Fibroblast of lung (primary cell): Measurements from ENCODE around the gene ZNF598. TPM values are rescaled to one million over a fixed set of nuclear protein-coding genes. Genes with fewer than 3 reads are reported as not detected.
"Not testable (repeated sequence)": the region's sequence is repeated elsewhere in the genome, so short reads cannot be mapped to it uniquely, and the experiment has no call there.

Experiments used
- DNase-seq, 2 donors: peaks; one replicate each; pipeline versions ENCODE4 v3.0.0 to v3.0.0-alpha.2; 2010; ENCODE audit warnings: low read depth in 2 of 2
- H2AFZ ChIP-seq: 2 replicates; pipeline ENCODE4 v1.5.1; 2012; ENCODE audit warnings: low read length, control low read depth, inconsistent platforms
- H3K27ac ChIP-seq: 2 replicates; pipeline ENCODE4 v1.5.1; 2011; ENCODE audit warnings: low read length, control low read depth; ENCODE audit not compliant: insufficient read depth
- H3K27me3 ChIP-seq: 2 replicates; pipeline ENCODE4 v1.5.1; 2011; ENCODE audit warnings: mild to moderate bottlenecking, low read length; ENCODE audit not compliant: control insufficient read depth, insufficient read depth
- H3K36me3 ChIP-seq: 2 replicates; pipeline ENCODE4 v1.5.1; 2011; ENCODE audit warnings: low read length; ENCODE audit not compliant: control insufficient read depth, insufficient read depth
- H3K4me1 ChIP-seq: 2 replicates; pipeline ENCODE4 v1.5.1; 2011; ENCODE audit warnings: low read length; ENCODE audit not compliant: control insufficient read depth, insufficient read depth; ENCODE audit errors: extremely low read depth
- H3K4me2 ChIP-seq: 2 replicates; pipeline ENCODE4 v1.5.1; 2011; ENCODE audit warnings: low read length, control low read depth; ENCODE audit not compliant: insufficient read depth; ENCODE audit errors: extremely low read depth
- H3K4me3 ChIP-seq, 4 experiments: fragments of 200-600 bp in 1 of 4; sonication (generic) in 1 of 4; replicated peaks in 1 of 4; 2 replicates each; pipeline ENCODE4 v1.5.1; 2011 to 2016; ENCODE audit warnings: low read length in 4 of 4, low read depth in 3 of 4, mild to moderate bottlenecking in 3 of 4, control low read depth in 2 of 4, inconsistent platforms in 1 of 4, mixed read lengths in 1 of 4; ENCODE audit not compliant: insufficient read depth in 1 of 4; ENCODE audit errors: control extremely low read depth in 1 of 4
- H3K79me2 ChIP-seq: 2 replicates; pipeline ENCODE4 v1.5.1; 2012; ENCODE audit warnings: mild to moderate bottlenecking, low read length, inconsistent platforms; ENCODE audit not compliant: control insufficient read depth, insufficient read depth
- H3K9ac ChIP-seq: 2 replicates; pipeline ENCODE4 v1.5.1; 2011; ENCODE audit warnings: mild to moderate bottlenecking, low read length, control low read depth; ENCODE audit not compliant: insufficient read depth
- H3K9me3 ChIP-seq: 2 replicates; pipeline ENCODE4 v1.5.1; 2012; ENCODE audit warnings: low read depth, low read length; ENCODE audit not compliant: control insufficient read depth, insufficient read depth
- H4K20me1 ChIP-seq: 2 replicates; pipeline ENCODE4 v1.5.1; 2011; ENCODE audit warnings: low read length; ENCODE audit not compliant: control insufficient read depth, insufficient read depth; ENCODE audit errors: extremely low read depth
- EZH2 ChIP-seq: IDR thresholded peaks from 2 replicates; pipeline ENCODE4 v1.5.1; 2012; ENCODE audit warnings: low read length, control low read depth, mild to moderate bottlenecking; ENCODE audit errors: missing control alignments
- polyA plus RNA-seq, 2 donors: library from polyadenylated mRNA; depleted of rRNA in 1 of 2; stranded (reverse) in 1 of 2; unstranded in 1 of 2; fragments of >200 nt; gene quantifications; 2 replicates each; pipeline ENCODE4 v1.2.1, GENCODE V29; 2011 to 2012; ENCODE audit warnings: missing spikeins in 1 of 2
- total RNA-seq: library from RNA; depleted of rRNA; stranded (reverse); fragments of >200 nt; gene quantifications from 2 replicates; pipeline ENCODE4 v1.2.1, GENCODE V29; 2014
- TF ChIP-seq, protein P1 (sequence below), 2 donors: IDR thresholded peaks in 1 of 2; conservative IDR thresholded peaks in 1 of 2; 1 replicate in 1 of 2; 2 replicates in 1 of 2; pipeline ENCODE4 v1.5.1; 2011 to 2012; ENCODE audit warnings: low read length in 2 of 2, control low read depth in 1 of 2, inconsistent platforms in 1 of 2, low read depth in 1 of 2, mild to moderate bottlenecking in 1 of 2

Gene ZNF598
- total and polyA plus RNA-seq, 2 donors (not counting 1 experiment from before 2014, with no cell fraction given) = 11.6 to 18.8 TPM

DNA sequence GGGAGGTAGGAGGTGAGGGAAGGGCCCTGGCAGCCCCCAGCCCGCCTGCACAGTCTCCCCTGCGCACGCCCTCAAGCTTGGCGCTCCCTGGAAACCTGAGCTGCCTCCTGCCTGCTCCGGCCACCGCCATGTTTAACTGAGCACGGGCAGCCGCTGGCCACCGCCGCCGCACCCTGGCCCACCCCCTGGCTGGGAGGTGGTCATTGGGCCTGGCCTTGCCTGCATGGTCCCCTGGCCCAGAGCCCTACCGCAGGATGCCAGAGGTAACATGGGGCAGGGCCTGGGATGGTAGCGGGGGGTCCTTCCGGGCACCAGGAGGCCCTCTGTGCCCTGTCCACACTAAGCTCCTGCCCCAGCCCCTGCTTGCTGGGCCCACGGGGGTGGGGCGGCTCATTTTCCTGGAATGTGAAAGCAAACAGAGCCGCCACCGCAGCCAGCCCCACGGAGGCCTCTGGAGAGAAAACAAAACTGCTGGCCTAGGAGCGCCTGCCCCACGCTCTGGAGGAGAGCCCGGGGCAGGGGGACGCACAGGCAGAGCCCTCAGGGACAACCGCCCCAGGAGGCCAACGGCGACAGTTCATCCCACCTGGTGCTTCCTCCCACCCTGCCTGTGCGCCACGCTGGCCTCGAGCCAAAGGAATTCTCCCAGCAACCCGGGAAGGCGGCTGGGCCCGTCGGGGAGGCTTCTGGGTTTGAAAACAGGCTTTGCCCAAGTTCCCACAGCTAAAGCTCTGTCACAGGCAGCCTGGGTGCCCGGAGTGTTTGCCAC is 26.0 kb upstream of the ZNF598 start:
- Histone ChIP-seq H3K79me2 (peaks cover 19% of the 10 kb centered on the region), H3K4me1 (peaks cover 60% of the 10 kb centered on the region), H3K4me3 (peak overlapping the region in 1 of 4 experiments; percentile 40), H3K9me3 (no peaks in the 10 kb centered on the region), H3K9ac (peak overlapping the region; percentile 73), H4K20me1 (no peaks in the 10 kb centered on the region), H3K27ac (peak overlapping the region; percentile 72), H3K4me2 (peak overlapping the region; percentile 76), H2AFZ (no peak overlapping the region), H3K36me3 (peaks cover 21% of the 10 kb centered on the region), H3K27me3 (no peaks in the 10 kb centered on the region)
- TF ChIP-seq EZH2 = no peak
- TF ChIP-seq, protein P1, sequence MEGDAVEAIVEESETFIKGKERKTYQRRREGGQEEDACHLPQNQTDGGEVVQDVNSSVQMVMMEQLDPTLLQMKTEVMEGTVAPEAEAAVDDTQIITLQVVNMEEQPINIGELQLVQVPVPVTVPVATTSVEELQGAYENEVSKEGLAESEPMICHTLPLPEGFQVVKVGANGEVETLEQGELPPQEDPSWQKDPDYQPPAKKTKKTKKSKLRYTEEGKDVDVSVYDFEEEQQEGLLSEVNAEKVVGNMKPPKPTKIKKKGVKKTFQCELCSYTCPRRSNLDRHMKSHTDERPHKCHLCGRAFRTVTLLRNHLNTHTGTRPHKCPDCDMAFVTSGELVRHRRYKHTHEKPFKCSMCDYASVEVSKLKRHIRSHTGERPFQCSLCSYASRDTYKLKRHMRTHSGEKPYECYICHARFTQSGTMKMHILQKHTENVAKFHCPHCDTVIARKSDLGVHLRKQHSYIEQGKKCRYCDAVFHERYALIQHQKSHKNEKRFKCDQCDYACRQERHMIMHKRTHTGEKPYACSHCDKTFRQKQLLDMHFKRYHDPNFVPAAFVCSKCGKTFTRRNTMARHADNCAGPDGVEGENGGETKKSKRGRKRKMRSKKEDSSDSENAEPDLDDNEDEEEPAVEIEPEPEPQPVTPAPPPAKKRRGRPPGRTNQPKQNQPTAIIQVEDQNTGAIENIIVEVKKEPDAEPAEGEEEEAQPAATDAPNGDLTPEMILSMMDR (conservative IDR thresholded peaks at IDR 0.05 in 1 of 2, IDR thresholded peaks at IDR 0.05 in 1 of 2; ENCODE audit: low read depth in 1 of 2, low read length in 2 of 2) = no peak
- DNase-seq = peak; percentile 85 to 86

DNA sequence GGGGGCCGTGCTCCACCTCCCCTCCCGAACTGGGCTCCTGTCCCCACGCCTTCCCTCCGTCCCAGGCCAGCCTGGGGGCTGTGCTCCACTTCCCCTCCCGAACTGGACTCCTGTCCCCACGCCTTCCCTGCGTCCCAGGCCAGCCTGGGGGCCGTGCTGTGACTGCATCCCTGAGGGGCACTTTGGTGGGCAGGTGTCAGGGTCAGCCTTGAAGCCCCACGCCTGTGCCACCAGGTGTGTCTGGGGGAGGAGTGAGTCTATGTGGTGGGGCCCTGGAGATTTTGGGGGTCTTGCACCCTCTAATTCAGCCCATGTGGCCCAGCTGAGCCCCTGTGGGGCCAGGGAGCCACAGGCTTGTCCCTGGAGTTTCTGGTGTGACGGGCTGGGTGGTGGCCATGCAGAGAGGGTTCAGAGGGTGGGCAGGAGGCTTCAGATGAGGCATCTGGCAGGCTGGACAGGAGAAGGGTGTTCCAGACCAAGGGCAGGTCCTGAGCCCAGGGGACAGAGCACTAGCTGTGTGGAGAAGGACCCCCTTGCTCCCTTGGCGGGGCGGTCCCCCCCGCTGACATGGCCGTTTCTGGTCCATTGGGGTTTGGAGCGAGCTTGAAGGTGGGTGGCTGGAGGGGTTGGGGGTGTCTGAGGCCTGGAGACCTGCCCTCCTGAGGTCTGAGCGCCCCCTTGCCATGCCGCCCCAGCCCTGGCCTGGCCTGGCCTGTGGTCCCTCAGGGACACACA is 25.2 kb upstream of the ZNF598 start:
- H3K27me3 ChIP-seq = no peaks in the 10 kb centered on the region
- DNase-seq = no peak
- peak overlapping the region in 2 of 4 experiments; percentile 17 to 40 for H3K4me3 ChIP-seq
- no peaks in the 10 kb centered on the region for H4K20me1 ChIP-seq
- peak overlapping the region; percentile 73 for H3K9ac ChIP-seq
- H3K4me2 ChIP-seq = peak overlapping the region; percentile 76
- H2AFZ ChIP-seq = no peak overlapping the region
- peaks cover 19% of the 10 kb centered on the region for H3K79me2 ChIP-seq
- H3K4me1 ChIP-seq = peaks cover 53% of the 10 kb centered on the region
- no peaks in the 10 kb centered on the region for H3K9me3 ChIP-seq
- H3K27ac ChIP-seq = peak overlapping the region; percentile 72
- TF ChIP-seq, protein P1 (conservative IDR thresholded peaks at IDR 0.05 in 1 of 2, IDR thresholded peaks at IDR 0.05 in 1 of 2; ENCODE audit: low read depth in 1 of 2, low read length in 2 of 2) = no peak
- no peak for TF ChIP-seq EZH2
- peaks cover 23% of the 10 kb centered on the region for H3K36me3 ChIP-seq

DNA sequence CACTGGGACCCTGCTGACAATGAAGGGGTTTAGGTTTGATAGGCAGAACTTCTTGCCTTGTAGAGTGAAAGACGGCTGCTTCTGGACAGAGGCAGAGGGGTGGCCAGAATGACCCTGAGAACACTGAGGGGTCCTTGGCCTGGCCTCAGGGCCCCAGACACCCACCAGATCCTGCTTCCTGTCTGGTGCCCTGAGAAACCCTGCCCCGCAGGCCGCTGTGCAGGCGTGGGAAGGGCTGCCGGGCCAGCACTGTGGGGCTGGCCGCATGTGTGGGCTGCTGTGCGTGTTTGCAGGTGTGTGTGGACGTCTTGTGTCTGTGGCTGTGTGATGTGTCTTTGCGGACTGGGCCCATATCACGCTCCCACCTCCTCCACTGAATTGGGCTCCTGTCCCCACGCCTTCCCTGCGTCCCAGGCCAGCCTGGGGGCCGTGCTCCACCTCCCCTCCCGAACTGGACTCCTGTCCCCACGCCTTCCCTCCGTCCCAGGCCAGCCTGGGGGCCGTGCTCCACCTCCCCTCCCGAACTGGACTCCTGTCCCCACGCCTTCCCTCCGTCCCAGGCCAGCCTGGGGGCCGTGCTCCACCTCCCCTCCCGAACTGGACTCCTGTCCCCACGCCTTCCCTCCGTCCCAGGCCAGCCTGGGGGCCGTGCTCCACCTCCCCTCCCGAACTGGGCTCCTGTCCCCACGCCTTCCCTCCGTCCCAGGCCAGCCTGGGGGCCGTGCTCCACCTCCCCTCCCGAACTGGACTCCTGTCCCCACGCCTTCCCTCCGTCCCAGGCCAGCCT is 24.5 kb upstream of the ZNF598 start:
- H3K27me3 ChIP-seq, H2AFZ ChIP-seq, H4K20me1 ChIP-seq, H3K9me3 ChIP-seq: not testable (repeated sequence)
- peak in 1 of 2 donors; percentile 45 for DNase-seq
- Histone ChIP-seq H3K4me1 (peaks cover 46% of the 10 kb centered on the region), H3K36me3 (peaks cover 23% of the 10 kb centered on the region), H3K27ac (peak overlapping the region; percentile 94), H3K4me3 (peak overlapping the region; percentile 28 to 54 (median 38)), H3K4me2 (peak overlapping the region; percentile 93), H3K79me2 (peaks cover 19% of the 10 kb centered on the region), H3K9ac (peak overlapping the region; percentile 80)
